Astrocyte (in vitro differentiated cells and primary cell): Measurements from ENCODE around the gene ATP10B. TPM values are rescaled to one million over a fixed set of nuclear protein-coding genes. Genes with fewer than 3 reads are reported as not detected.
"Not testable (repeated sequence)": the region's sequence is repeated elsewhere in the genome, so short reads cannot be mapped to it uniquely, and the experiment has no call there.

Experiments
- DNase-seq: peaks from one replicate; pipeline ENCODE4 v3.0.0-alpha.2; 2010; ENCODE audit warnings: low read depth
- FAIRE-seq: peaks from 2 replicates; lab custom pipeline; 2011; peaks lifted over from hg19 to GRCh38; lab: Jason Lieb, UNC
- H2AFZ ChIP-seq: 2 replicates; pipeline ENCODE4 v1.6.0; 2012; ENCODE audit warnings: low read depth, low read length, inconsistent platforms
- H3K27ac ChIP-seq: 2 replicates; pipeline ENCODE4 v1.5.1; 2011; ENCODE audit warnings: low read depth, low read length, inconsistent platforms
- H3K27me3 ChIP-seq: 2 replicates; pipeline ENCODE4 v1.6.0; 2011; ENCODE audit warnings: low read length, inconsistent platforms; ENCODE audit not compliant: insufficient read depth
- H3K36me3 ChIP-seq: 2 replicates; pipeline ENCODE4 v1.5.1; 2011; ENCODE audit warnings: low read length, inconsistent platforms; ENCODE audit not compliant: insufficient read depth
- H3K4me1 ChIP-seq: 2 replicates; pipeline ENCODE4 v1.5.1; 2011; ENCODE audit warnings: low read length, inconsistent platforms; ENCODE audit not compliant: insufficient read depth
- H3K4me2 ChIP-seq: 2 replicates; pipeline ENCODE4 v1.6.0; 2012; ENCODE audit warnings: low read length, inconsistent platforms
- H3K4me3 ChIP-seq: 2 replicates; pipeline ENCODE4 v1.5.1; 2011; ENCODE audit warnings: low read depth, mild to moderate bottlenecking, low read length, inconsistent platforms; ENCODE audit not compliant: insufficient read depth
- H3K79me2 ChIP-seq: 2 replicates; pipeline ENCODE4 v1.6.0; 2012; ENCODE audit warnings: mild to moderate bottlenecking, low read length, inconsistent platforms; ENCODE audit not compliant: insufficient read depth
- H3K9ac ChIP-seq: 2 replicates; pipeline ENCODE4 v1.6.0; 2012; ENCODE audit warnings: mild to moderate bottlenecking, low read length, inconsistent platforms
- H3K9me3 ChIP-seq: 2 replicates; pipeline ENCODE4 v1.5.1; 2012; ENCODE audit warnings: low read depth, mild to moderate bottlenecking, low read length, inconsistent platforms; ENCODE audit not compliant: insufficient read depth
- H4K20me1 ChIP-seq: 2 replicates; pipeline ENCODE4 v1.6.0; 2012; ENCODE audit warnings: low read length, inconsistent platforms; ENCODE audit not compliant: insufficient read depth
- H3K27ac Mint-ChIP-seq: one replicate; pipeline ENCODE4 v1.8.0; 2021; ENCODE audit warnings: mild to moderate bottlenecking, mixed read lengths; ENCODE audit not compliant: unreplicated experiment
- H3K27me3 Mint-ChIP-seq: one replicate; pipeline ENCODE4 v1.8.0; 2021; ENCODE audit warnings: low read depth, mixed read lengths; ENCODE audit not compliant: unreplicated experiment
- H3K36me3 Mint-ChIP-seq: one replicate; pipeline ENCODE4 v1.8.0; 2021; ENCODE audit warnings: low read depth, mixed read lengths; ENCODE audit not compliant: unreplicated experiment
- H3K4me1 Mint-ChIP-seq: one replicate; pipeline ENCODE4 v1.8.0; 2021; ENCODE audit warnings: low read depth, mixed read lengths; ENCODE audit not compliant: unreplicated experiment
- H3K4me3 Mint-ChIP-seq: one replicate; pipeline ENCODE4 v1.8.0; 2021; ENCODE audit warnings: mild to moderate bottlenecking, moderate library complexity, mixed read lengths; ENCODE audit not compliant: unreplicated experiment
- H3K9me3 Mint-ChIP-seq: one replicate; pipeline ENCODE4 v1.8.0; 2021; ENCODE audit warnings: mild to moderate bottlenecking, mixed read lengths; ENCODE audit not compliant: unreplicated experiment
- EZH2 ChIP-seq: IDR thresholded peaks from 2 replicates; pipeline ENCODE4 v1.6.1; 2012; ENCODE audit warnings: mild to moderate bottlenecking, low read length, inconsistent platforms; ENCODE audit not compliant: insufficient read depth
- total RNA-seq: library from RNA; stranded (reverse); gene quantifications from 2 replicates; pipeline ENCODE4 v1.2.1, GENCODE V29; 2021
- TF ChIP-seq, protein P1 (sequence below): IDR thresholded peaks from 2 replicates; pipeline ENCODE4 v1.5.1; 2011; ENCODE audit warnings: low read depth, mild to moderate bottlenecking, inconsistent platforms, low read length, moderate library complexity; ENCODE audit not compliant: insufficient read depth

The ATP10B gene
- total RNA-seq, 1 donor from 2014 or later, result not detected

DNA sequence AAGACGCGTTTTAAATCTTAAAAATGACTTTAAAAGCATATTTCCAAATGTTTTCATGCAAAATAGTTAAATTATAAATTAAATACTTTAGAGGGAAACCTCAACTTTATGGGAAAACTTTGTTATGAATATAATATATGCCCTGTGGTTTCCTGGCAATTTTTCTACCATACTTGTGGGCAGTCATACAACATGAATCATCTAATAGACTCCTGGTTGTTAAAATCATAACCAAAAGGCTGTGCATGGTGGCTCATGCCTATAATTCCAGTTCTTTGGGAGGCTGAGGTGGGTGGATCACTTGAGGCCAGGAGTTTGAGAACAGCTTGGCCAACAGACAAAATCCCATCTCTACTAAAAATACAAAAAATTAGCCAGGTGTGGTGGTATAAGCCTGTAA, 18.2 kb downstream of the ATP10B start:
- Histone ChIP-seq H4K20me1 (no peaks in the 10 kb centered on the region), H3K27ac (no peak overlapping the region), H2AFZ (no peak overlapping the region), H3K4me2 (no peak overlapping the region), H3K9ac (no peak overlapping the region), H3K4me3 (no peak overlapping the region), H3K9me3 (no peaks in the 10 kb centered on the region), H3K27me3 (no peaks in the 10 kb centered on the region), H3K36me3 (no peaks in the 10 kb centered on the region), H3K79me2 (no peaks in the 10 kb centered on the region), H3K4me1 (no peaks in the 10 kb centered on the region)
- Mint-ChIP-seq H3K4me1 (peaks cover 14% of the 10 kb centered on the region), H3K9me3 (peaks cover 9% of the 10 kb centered on the region), H3K4me3 (no peak overlapping the region), H3K27me3 (no peaks in the 10 kb centered on the region), H3K27ac (no peak overlapping the region), H3K36me3 (no peaks in the 10 kb centered on the region)
- TF ChIP-seq, protein P1, sequence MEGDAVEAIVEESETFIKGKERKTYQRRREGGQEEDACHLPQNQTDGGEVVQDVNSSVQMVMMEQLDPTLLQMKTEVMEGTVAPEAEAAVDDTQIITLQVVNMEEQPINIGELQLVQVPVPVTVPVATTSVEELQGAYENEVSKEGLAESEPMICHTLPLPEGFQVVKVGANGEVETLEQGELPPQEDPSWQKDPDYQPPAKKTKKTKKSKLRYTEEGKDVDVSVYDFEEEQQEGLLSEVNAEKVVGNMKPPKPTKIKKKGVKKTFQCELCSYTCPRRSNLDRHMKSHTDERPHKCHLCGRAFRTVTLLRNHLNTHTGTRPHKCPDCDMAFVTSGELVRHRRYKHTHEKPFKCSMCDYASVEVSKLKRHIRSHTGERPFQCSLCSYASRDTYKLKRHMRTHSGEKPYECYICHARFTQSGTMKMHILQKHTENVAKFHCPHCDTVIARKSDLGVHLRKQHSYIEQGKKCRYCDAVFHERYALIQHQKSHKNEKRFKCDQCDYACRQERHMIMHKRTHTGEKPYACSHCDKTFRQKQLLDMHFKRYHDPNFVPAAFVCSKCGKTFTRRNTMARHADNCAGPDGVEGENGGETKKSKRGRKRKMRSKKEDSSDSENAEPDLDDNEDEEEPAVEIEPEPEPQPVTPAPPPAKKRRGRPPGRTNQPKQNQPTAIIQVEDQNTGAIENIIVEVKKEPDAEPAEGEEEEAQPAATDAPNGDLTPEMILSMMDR, result no peak
- TF ChIP-seq EZH2, result no peak
- no peak for FAIRE-seq
- no peak for DNase-seq

DNA sequence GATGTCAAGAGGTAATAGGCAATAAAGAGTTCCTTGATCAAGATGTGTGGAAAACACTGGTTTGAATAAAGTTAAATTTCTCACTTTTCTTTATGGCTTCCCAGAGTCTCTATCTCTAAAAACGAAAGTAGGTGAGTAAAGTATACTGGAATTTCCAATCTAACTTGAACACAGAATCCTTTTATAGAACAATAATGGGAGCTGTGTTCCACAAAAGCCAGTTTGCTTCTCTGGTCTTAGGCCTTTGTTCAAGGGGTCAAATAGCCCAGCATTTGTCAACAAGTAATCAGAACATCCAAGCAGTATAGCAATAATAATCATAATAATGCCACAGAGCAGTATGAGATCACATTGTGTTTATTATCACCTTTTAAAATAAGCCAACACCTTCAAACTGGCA, 20.2 kb downstream of the ATP10B start:
- no peak overlapping the region for H3K27ac Mint-ChIP-seq
- no peak overlapping the region for H3K27ac ChIP-seq
- H3K36me3 ChIP-seq, result no peaks in the 10 kb centered on the region
- TF ChIP-seq, protein P1, result no peak
- TF ChIP-seq EZH2, result no peak
- no peaks in the 10 kb centered on the region for H3K36me3 Mint-ChIP-seq
- no peaks in the 10 kb centered on the region for H4K20me1 ChIP-seq
- no peak overlapping the region for H3K4me3 ChIP-seq
- H3K9me3 Mint-ChIP-seq, result peaks cover 13% of the 10 kb centered on the region
- H3K4me1 Mint-ChIP-seq, result peaks cover 8% of the 10 kb centered on the region
- H3K9ac ChIP-seq, result no peak overlapping the region
- no peaks in the 10 kb centered on the region for H3K27me3 Mint-ChIP-seq
- DNase-seq (no peak), FAIRE-seq (no peak)
- H3K27me3 ChIP-seq, result no peaks in the 10 kb centered on the region
- no peaks in the 10 kb centered on the region for H3K9me3 ChIP-seq
- H3K79me2 ChIP-seq, result no peaks in the 10 kb centered on the region
- H3K4me2 ChIP-seq, result no peak overlapping the region
- no peak overlapping the region for H2AFZ ChIP-seq
- no peak overlapping the region for H3K4me3 Mint-ChIP-seq
- no peaks in the 10 kb centered on the region for H3K4me1 ChIP-seq

DNA sequence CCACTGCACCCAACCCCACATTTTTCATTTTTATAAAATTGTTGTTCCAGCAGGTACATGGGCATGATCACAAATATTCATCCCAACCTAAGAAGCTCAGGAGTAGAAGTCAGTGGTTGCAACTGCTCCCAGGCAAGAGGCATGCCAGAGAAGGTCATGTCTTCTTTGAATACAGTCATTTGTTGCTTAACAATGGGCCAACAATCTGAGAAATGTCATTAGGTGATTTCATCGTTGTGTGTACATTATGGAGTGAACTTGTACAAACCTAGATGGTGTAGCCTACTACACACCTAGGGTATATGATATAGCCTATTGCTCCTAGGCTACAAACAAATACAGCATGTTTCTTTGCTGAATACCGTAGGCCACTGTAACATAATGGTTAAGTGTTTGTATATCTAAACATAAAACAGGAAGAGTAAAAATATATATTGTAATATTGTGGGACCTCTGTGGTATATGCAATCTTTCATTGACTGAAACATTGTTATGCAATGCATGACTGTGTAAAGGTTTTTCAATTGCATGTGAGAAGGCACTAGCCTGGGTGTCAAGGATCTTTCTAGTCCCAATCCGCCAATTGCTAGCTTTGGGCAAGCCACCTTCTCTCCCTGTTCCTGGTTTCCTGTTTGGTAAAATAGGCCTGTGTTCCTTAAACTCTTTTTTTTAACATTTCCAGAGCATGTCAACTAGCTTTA, 27.6 kb downstream of the ATP10B start:
- Mint-ChIP-seq H3K27ac (no peak overlapping the region), H3K27me3 (no peaks in the 10 kb centered on the region), H3K9me3 (peaks cover 10% of the 10 kb centered on the region), H3K36me3 (no peaks in the 10 kb centered on the region), H3K4me1 (no peaks in the 10 kb centered on the region), H3K4me3 (no peak overlapping the region)
- DNase-seq (no peak), FAIRE-seq (no peak)
- no peaks in the 10 kb centered on the region for H3K27me3 ChIP-seq
- H3K4me3 ChIP-seq, result no peak overlapping the region
- no peak overlapping the region for H3K9ac ChIP-seq
- peaks cover 2% of the 10 kb centered on the region for H3K9me3 ChIP-seq
- no peaks in the 10 kb centered on the region for H4K20me1 ChIP-seq
- H3K27ac ChIP-seq, result no peak overlapping the region
- H3K79me2 ChIP-seq, result no peaks in the 10 kb centered on the region
- H3K4me2 ChIP-seq, result no peak overlapping the region
- no peaks in the 10 kb centered on the region for H3K4me1 ChIP-seq
- no peaks in the 10 kb centered on the region for H3K36me3 ChIP-seq
- TF ChIP-seq, protein P1, result no peak
- TF ChIP-seq EZH2, result no peak
- no peak overlapping the region for H2AFZ ChIP-seq

DNA sequence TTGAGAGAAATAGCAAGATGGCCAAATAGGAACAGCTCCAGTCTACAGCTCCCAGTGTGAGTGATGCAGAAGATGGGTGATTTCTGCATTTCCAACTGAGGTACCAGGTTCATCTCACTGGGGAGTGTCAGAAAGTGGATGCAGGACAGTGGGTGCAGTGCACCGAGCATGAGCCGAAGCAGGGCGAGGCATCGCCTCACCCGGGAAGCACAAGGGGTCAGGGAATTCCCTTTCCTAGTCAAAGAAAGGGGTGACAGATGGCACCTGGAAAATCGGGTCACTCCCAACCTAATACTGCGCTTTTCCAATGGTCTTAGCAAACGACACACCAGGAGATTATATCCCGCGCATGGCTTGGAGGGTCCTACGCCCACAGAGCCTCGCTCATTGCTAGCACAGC, 39.0 kb downstream of the ATP10B start:
- H3K27ac ChIP-seq, FAIRE-seq: not testable (repeated sequence)
- peaks cover 21% of the 10 kb centered on the region for H3K9me3 Mint-ChIP-seq

More for the DNA sequence above, 39.0 kb downstream of the ATP10B start:
- not testable (repeated sequence) for H3K36me3 Mint-ChIP-seq, H3K4me3 Mint-ChIP-seq, H3K9ac ChIP-seq, H3K79me2 ChIP-seq, DNase-seq, H3K4me2 ChIP-seq, H3K27ac Mint-ChIP-seq, H3K27me3 ChIP-seq, H3K4me3 ChIP-seq, H3K9me3 ChIP-seq, H4K20me1 ChIP-seq, H3K36me3 ChIP-seq, H2AFZ ChIP-seq, H3K4me1 Mint-ChIP-seq, H3K4me1 ChIP-seq, H3K27me3 Mint-ChIP-seq
